NCI-H82 treated with DMSO at 0.1 percent for 48 hours (cell line): Measurements from ENCODE around the gene PLPP7.
"Not testable (repeated sequence)": the region's sequence is repeated elsewhere in the genome, so short reads cannot be mapped to it uniquely, and the experiment has no call there.

ENCODE experiments used
- DNase-seq: peaks from one replicate; lab custom pipeline; 2025; ENCODE audit not compliant: unreplicated experiment; lab: John Stamatoyannopoulos, UW

Gene PLPP7

DNA sequence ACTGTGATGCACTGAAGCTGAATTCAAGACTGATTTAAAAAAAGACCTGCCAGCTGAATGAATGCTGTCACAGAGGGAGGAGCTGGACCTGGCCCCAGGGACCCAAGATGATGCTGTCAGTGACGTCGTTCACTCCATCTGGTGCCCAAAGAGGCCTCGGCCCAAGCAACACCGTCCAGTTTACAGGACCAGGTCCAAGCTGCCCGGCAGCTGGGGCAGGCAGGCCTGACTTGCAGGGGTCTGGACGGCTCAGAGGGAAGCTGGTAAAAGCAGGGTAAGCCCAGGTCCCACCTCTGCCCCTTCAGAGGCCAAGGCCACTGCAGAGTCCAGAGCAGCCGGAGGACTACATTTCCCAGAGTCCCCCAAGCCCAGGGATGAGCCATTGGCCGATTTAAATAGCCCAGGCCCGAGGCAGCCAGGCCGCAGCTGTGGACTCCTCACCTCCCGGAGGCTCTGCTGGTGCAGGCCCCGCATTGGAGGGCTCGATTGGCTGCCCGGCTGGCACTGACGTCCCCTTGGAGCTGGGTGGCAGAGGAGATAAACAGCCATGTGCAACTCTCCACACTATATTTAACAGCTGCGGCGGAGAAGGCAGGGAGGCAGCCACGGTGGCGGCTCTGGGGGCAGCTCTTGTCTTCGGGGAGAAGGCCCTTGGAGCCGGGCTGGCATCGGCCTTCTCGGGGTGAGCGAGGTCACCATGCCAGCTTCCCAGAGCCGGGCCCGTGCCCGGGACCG is at the start of gene PLPP7:
TSS of gene PLPP7 (plus strand) at position 423 of the 735 bp plus-strand sequence. CDS start at position 698, 275 bp downstream.
- DNase-seq: peak; percentile 65

DNA sequence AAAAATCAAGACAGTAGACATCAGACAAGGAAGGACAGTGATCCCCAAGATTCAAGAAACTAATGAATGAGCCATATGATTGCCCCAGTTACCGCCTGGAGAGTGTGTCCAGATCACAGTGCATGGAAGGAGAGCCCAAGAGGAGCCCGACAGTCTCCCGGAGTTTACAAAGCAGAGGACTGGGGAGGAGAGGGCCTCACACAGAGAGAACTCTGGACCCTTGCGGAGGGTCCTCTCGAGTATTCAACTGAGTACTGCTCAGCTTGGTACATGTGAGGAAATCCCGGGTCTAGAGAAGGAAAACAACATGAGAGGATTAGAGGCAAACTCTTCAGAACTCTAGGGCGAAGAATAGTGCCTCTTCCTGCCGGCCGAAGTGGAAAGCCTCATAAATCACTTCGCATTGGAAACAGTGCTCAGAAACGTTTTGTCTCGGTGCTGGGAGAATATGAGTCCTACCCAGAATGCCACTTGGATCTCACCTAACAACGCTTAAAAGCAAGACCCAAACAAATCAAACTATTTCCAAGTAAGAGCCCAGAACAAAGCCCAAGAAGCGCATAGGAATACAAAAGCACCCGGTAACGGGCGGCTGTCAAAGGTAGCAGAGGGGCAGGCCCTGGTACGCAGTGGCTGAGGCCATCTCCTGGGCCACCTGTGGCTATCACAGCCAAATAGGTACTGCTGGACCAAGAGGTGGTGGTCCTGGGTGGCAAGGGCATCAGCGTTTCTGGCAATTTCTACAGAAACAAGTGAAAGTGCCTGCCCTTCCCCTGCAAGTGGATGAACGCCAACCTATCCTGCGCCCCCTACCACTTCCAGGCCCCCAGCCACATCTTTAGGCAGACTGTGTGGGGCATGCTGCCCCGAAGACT is 49.2 kb upstream of the PLPP7 start:
- DNase-seq: no peak

- not testable (repeated sequence) for DNase-seq
These were observed 45.2 kb upstream of the PLPP7 start for GRCh38 chr9:131244331-131244730.

GRCh38 chr9:131246618-131247017 is 42.9 kb upstream of the PLPP7 start:
- DNase-seq: no peak

DNA sequence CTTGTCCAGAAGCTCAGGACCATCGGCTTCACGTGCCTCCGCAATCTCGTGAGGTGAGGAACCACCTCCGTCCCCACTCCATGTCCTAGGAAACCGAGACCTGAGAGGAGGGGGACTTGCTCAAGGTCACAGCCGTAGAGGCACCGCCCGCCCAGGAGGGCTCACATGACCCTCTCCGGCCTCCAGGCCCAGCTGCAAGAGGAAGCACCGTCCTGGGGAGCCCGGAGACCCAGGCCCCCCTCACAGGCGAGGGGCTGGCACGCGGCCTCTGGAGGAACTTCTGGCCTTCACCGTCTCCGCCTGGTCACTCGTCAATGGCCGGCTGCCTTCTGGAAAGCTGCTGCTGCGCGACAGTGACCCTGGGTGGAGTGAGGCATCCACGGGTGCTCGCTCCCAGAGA is 37.4 kb upstream of the PLPP7 start:
- DNase-seq: no peak

GRCh38 chr9:131253891-131254491 is 35.5 kb upstream of the PLPP7 start:
- DNase-seq: no peak

DNA sequence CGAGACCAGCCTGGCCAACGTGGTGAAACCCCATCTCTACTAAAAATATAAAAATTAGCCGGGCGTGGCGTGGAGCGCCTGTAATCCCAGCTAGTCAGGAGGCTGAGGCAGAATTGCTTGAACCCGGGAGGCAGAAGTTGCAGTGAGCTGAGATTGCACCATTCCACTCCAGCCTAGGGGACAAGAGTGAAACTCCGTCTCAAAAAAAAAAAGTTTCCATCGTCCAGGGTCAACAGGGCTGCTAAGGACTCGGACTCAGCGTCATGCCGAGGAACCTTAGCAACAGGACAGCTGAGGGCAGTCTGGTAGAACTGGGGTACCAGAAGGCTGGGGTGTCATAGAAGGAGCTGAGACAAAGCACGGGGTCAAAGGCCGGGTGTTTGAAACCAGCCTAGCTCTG is 34.9 kb upstream of the PLPP7 start:
- DNase-seq: no peak

DNA sequence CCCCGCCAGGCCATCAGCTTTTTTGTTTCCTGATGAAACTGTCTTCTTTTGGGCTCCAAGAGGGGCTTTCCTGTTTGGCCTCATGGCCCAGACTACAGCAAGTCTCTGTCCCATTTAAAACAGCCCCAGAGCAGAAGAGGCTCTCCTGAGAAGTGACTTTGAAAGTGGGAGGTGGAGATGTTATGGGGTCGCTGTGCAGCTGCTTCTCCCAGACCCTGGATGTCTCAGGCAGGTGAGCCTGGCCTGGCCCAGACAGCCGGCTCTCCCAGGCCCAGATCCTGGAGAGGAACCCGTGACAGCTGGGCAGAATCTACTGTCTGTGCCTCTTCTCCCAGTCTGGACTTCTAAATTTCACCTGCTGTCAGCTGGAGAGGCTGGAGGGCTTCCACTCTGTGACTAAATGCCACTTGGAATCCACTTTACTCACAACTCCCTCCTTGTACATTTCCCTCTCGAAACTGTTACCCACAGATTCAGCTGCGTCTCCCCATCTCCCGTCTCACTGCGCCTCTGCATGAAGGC is 33.8 kb upstream of the PLPP7 start:
- DNase-seq: no peak

GRCh38 chr9:131257266-131258025 is 32.1 kb upstream of the PLPP7 start:
- DNase-seq: no peak

GRCh38 chr9:131258186-131258585 is 31.3 kb upstream of the PLPP7 start:
- no peak for DNase-seq

GRCh38 chr9:131258698-131259431 is 30.7 kb upstream of the PLPP7 start:
- no peak for DNase-seq

- no peak for DNase-seq
These were observed 30.1 kb upstream of the PLPP7 start for GRCh38 chr9:131259432-131259898.

GRCh38 chr9:131259916-131260597 is 29.5 kb upstream of the PLPP7 start:
- DNase-seq: no peak

DNA sequence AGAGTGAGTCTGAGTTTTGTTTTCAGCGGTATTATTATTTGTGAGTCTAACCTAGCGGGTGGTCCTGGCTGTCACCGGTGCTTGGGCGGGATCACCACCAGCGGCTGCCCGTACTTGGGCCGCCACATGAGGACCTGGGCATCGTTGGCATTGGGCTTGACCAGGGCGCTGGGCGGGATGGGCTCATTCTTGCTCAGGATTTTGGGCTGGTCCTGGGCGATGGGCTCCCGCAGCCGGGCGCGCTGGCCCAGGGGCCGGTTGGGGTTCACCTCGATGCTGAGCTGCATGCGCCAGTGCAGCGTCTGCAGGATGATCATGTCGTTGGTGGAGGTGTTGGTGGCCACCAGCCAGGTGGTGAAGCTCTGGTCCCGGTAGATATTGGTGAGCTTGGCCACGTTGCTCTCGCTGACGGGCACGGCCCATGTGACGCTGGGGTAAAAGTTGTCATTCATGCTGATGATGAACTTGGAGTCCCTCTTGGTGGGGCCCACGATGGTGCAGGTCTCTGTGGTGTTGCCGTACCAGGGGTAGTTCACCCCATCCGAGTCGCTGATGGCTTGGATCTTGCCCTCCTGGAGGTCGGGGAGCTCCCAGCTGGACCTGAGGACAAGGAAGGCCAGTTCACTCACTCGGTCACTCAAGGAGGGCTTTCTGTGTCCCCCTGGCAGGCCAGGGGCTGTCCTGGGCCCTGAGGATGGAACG is 28.6 kb upstream of the PLPP7 start:
- DNase-seq: no peak

- DNase-seq: no peak
These were observed 27.0 kb upstream of the PLPP7 start for GRCh38 chr9:131262327-131263032.

GRCh38 chr9:131263033-131263343 is 26.5 kb upstream of the PLPP7 start:
- not testable (repeated sequence) for DNase-seq

- no peak for DNase-seq
These were observed 25.8 kb upstream of the PLPP7 start for GRCh38 chr9:131263701-131264100.

- no peak for DNase-seq
These were observed 25.3 kb upstream of the PLPP7 start for GRCh38 chr9:131264231-131264630.
